SU-DHL-6 (cell line): Measurements from ENCODE around the gene CCNL1.

ENCODE experiments used
- EZH2phosphoT487 ChIP-seq: fragments of 200-600 bp; sonication (generic), shearing (Covaris generic); conservative IDR thresholded peaks from 2 replicates; pipeline ENCODE4 v1.6.1; 2018; ENCODE audit warnings: mild to moderate bottlenecking, antibody characterized with exemption, low read length, moderate library complexity, mixed read lengths
- TF ChIP-seq, protein P1 (sequence below): fragments of 200-600 bp; sonication (generic); IDR thresholded peaks from one replicate; pipeline ENCODE4 v1.5.1; 2017; ENCODE audit warnings: antibody characterized with exemption, mild to moderate bottlenecking, low read length, moderate library complexity; ENCODE audit not compliant: insufficient read depth, poor library complexity, severe bottlenecking

DNA sequence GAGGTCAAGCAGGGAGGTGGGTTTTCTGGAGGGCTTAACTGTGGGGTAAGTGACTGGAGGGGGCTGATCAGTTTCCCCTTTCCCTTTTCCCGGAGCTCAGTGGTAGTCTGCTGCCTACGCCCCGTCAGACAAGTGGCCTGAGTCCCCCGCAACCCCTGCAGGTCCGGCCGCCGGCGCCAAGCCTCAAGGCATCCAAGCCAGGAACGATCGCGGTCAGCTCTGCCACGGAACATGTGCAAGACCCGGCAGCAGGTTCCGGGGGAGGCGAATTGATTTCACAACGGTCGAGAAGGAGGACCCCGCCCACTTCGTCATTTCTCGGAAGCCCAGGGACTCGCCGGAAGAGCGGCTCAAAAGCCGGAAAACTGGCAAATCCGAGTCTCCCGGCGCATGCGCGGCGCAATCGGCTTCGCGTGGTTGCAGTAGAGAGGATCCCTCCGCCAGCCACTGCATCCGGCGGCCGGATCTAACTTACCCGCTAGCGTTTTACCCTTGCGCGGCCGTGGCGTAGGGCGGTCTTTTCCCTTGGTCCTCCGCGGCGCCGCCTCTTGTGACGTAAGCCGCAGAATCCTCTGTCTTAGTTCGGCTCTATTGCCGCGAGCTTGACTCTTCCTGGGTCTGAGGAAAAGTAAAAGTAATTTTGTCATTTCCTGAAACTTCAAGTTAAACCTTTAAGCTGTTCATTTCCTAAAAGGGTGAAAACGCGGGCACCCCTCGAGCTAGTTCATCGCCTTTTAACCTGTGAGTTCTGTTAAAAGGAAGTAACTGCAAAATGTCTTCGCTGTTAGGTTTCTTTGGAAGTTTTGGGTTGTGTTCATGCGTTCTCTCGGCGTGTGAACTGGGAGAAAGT, 14.9 kb upstream of the CCNL1 start:
- TF ChIP-seq, protein P1, sequence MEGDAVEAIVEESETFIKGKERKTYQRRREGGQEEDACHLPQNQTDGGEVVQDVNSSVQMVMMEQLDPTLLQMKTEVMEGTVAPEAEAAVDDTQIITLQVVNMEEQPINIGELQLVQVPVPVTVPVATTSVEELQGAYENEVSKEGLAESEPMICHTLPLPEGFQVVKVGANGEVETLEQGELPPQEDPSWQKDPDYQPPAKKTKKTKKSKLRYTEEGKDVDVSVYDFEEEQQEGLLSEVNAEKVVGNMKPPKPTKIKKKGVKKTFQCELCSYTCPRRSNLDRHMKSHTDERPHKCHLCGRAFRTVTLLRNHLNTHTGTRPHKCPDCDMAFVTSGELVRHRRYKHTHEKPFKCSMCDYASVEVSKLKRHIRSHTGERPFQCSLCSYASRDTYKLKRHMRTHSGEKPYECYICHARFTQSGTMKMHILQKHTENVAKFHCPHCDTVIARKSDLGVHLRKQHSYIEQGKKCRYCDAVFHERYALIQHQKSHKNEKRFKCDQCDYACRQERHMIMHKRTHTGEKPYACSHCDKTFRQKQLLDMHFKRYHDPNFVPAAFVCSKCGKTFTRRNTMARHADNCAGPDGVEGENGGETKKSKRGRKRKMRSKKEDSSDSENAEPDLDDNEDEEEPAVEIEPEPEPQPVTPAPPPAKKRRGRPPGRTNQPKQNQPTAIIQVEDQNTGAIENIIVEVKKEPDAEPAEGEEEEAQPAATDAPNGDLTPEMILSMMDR: no peak
- no peak for TF ChIP-seq EZH2phosphoT487
